H1 (cell line): ENCODE measurements around the gene PRKCD. TPM values are rescaled to one million over a fixed set of nuclear protein-coding genes. Genes with fewer than 3 reads are reported as not detected.

Experiments
- CTCF ChIA-PET: fragments of 300-600 bp; sonication (Branson Sonifier 250); formaldehyde crosslinking; loops from one replicate; lab custom pipeline; 2021; ENCODE audit not compliant: partially characterized antibody; lab: Charles Lee
- POLR2A ChIA-PET: fragments of 300-600 bp; sonication (Branson Sonifier 250); formaldehyde crosslinking; loops from one replicate; lab custom pipeline; 2021; ENCODE audit warnings: inconsistent platforms; ENCODE audit not compliant: partially characterized antibody; lab: Charles Lee
- DNase-seq, 2 experiments: peaks; one replicate each; pipeline versions ENCODE4 v3.0.0 to v3.0.0-alpha.2; 2010 to 2022; ENCODE audit warnings: low spot score in 2 of 2, low read depth in 1 of 2, mixed read lengths in 1 of 2
- FAIRE-seq: peaks from 2 replicates; lab custom pipeline; 2011; peaks lifted over from hg19 to GRCh38; lab: Jason Lieb, UNC
- H2AFZ ChIP-seq: 2 replicates; pipeline ENCODE4 v1.8.1; 2012; ENCODE audit warnings: low read length, inconsistent platforms
- H2AK5ac ChIP-seq: 2 replicates; pipeline ENCODE4 v1.6.1; 2013; ENCODE audit warnings: low read depth, low read length
- H2BK120ac ChIP-seq: replicated peaks from 2 replicates; pipeline ENCODE3; 2013; ENCODE audit warnings: low read depth, low read length, inconsistent platforms
- H2BK12ac ChIP-seq: 2 replicates; pipeline ENCODE4 v1.6.1; 2013; ENCODE audit warnings: low read depth, low read length
- H2BK15ac ChIP-seq: 2 replicates; pipeline ENCODE4 v1.6.1; 2013; ENCODE audit warnings: low read length
- H2BK20ac ChIP-seq: 2 replicates; pipeline ENCODE4 v1.6.1; 2013; ENCODE audit warnings: low read length
- H2BK5ac ChIP-seq: 2 replicates; pipeline ENCODE4 v1.6.1; 2013; ENCODE audit warnings: low read depth, low read length
- H3K14ac ChIP-seq: 2 replicates; pipeline ENCODE4 v1.6.1; 2013; ENCODE audit warnings: inconsistent platforms; ENCODE audit not compliant: insufficient read length
- H3K18ac ChIP-seq: 2 replicates; pipeline ENCODE4 v1.6.1; 2013; ENCODE audit warnings: low read length; ENCODE audit errors: extremely low read depth
- H3K23ac ChIP-seq: 2 replicates; pipeline ENCODE4 v1.6.1; 2013; ENCODE audit warnings: inconsistent platforms; ENCODE audit not compliant: insufficient read length
- H3K23me2 ChIP-seq: 2 replicates; pipeline ENCODE4 v1.6.1; 2013; ENCODE audit warnings: low read depth, low read length
- H3K27ac ChIP-seq: 2 replicates; pipeline ENCODE4 v1.6.1; 2011; ENCODE audit warnings: low read depth, low read length, inconsistent platforms
- H3K27me3 ChIP-seq, 4 experiments: replicated peaks in 1 of 4; 1 replicate in 1 of 4; 2 replicates in 3 of 4; pipeline versions ENCODE4 v1.6.1 to v1.8.1; 2011 to 2013; ENCODE audit warnings: low read length in 3 of 4, mild to moderate bottlenecking in 3 of 4, inconsistent platforms in 2 of 4, mixed read lengths in 2 of 4, moderate library complexity in 1 of 4; ENCODE audit not compliant: control insufficient read depth in 3 of 4, insufficient read depth in 3 of 4; ENCODE audit errors: extremely low read depth in 1 of 4
- H3K36me3 ChIP-seq, 4 experiments: 2 replicates each; pipeline versions ENCODE4 v1.6.1 to v1.8.1; 2011 to 2013; ENCODE audit warnings: mild to moderate bottlenecking in 4 of 4, low read length in 3 of 4, moderate library complexity in 2 of 4, control low read depth in 1 of 4, inconsistent platforms in 1 of 4; ENCODE audit not compliant: insufficient read depth in 4 of 4, control insufficient read depth in 2 of 4
- H3K4ac ChIP-seq: replicated peaks from 2 replicates; pipeline ENCODE3; 2013; ENCODE audit warnings: low read length, low read depth, mixed read lengths, inconsistent platforms; ENCODE audit not compliant: insufficient read length
- H3K4me1 ChIP-seq, 4 experiments: replicated peaks in 1 of 4; 1 replicate in 1 of 4; 2 replicates in 3 of 4; pipeline versions ENCODE4 v1.6.1 to v1.8.1; 2011 to 2013; ENCODE audit warnings: low read length in 3 of 4, inconsistent platforms in 2 of 4, mixed read lengths in 1 of 4; ENCODE audit not compliant: insufficient read depth in 4 of 4, control insufficient read depth in 3 of 4
- H3K4me2 ChIP-seq, 2 experiments: 2 replicates each; pipeline versions ENCODE4 v1.6.1 to v1.8.1; 2011 to 2013; ENCODE audit warnings: low read depth in 2 of 2, low read length in 2 of 2, control low read depth in 1 of 2, inconsistent platforms in 1 of 2, mild to moderate bottlenecking in 1 of 2; ENCODE audit not compliant: insufficient read depth in 1 of 2
- H3K4me3 ChIP-seq, 4 experiments: fragments of 200-600, 300-600 bp in 1 of 4; sonication (generic), shearing (Covaris generic), sonication (Bioruptor Twin) in 1 of 4; 2 replicates each; pipeline versions ENCODE4 v1.5.1 to v1.8.1; 2011 to 2016; ENCODE audit warnings: low read length in 4 of 4, low read depth in 3 of 4, control low read depth in 2 of 4, inconsistent platforms in 2 of 4, mild to moderate bottlenecking in 2 of 4, mixed read lengths in 1 of 4, moderate library complexity in 1 of 4; ENCODE audit not compliant: insufficient read depth in 2 of 4; ENCODE audit errors: extremely low read depth in 1 of 4
- H3K56ac ChIP-seq: replicated peaks from 2 replicates; pipeline ENCODE3; 2013; ENCODE audit warnings: low read depth, mild to moderate bottlenecking, mixed read lengths, low read length, inconsistent platforms; ENCODE audit not compliant: insufficient read length
- H3K79me1 ChIP-seq: 2 replicates; pipeline ENCODE4 v1.6.1; 2013; ENCODE audit warnings: low read depth, low read length, control low read depth
- H3K79me2 ChIP-seq, 2 experiments: 2 replicates each; pipeline versions ENCODE4 v1.6.1 to v1.8.1; 2012 to 2013; ENCODE audit warnings: low read length in 2 of 2, mild to moderate bottlenecking in 2 of 2, inconsistent platforms in 1 of 2; ENCODE audit not compliant: insufficient read depth in 2 of 2, control insufficient read depth in 1 of 2
- H3K9ac ChIP-seq, 4 experiments: replicated peaks in 1 of 4; 1 replicate in 1 of 4; 2 replicates in 3 of 4; pipeline versions ENCODE4 v1.6.1 to v1.8.1; 2011 to 2013; ENCODE audit warnings: low read depth in 3 of 4, low read length in 3 of 4, control low read depth in 2 of 4, mild to moderate bottlenecking in 2 of 4, moderate library complexity in 2 of 4, inconsistent platforms in 1 of 4; ENCODE audit errors: extremely low read depth in 1 of 4
- H3K9me3 ChIP-seq, 2 experiments: 2 replicates each; pipeline versions ENCODE4 v1.6.1 to v1.8.1; 2012 to 2013; ENCODE audit warnings: mild to moderate bottlenecking in 2 of 2, moderate library complexity in 2 of 2, control low read depth in 1 of 2, inconsistent platforms in 1 of 2, low read depth in 1 of 2, low read length in 1 of 2, mixed read lengths in 1 of 2; ENCODE audit not compliant: insufficient read depth in 2 of 2
- H4K20me1 ChIP-seq, 2 experiments: replicated peaks in 1 of 2; 2 replicates each; pipeline versions ENCODE3 to v1.8.1; 2011 to 2013; ENCODE audit warnings: inconsistent platforms in 2 of 2, low read length in 2 of 2, mild to moderate bottlenecking in 1 of 2; ENCODE audit not compliant: insufficient read depth in 2 of 2, control insufficient read depth in 1 of 2
- H4K5ac ChIP-seq: 2 replicates; pipeline ENCODE4 v1.6.1; 2013; ENCODE audit warnings: low read length, low read depth, mixed read lengths, inconsistent platforms; ENCODE audit not compliant: insufficient read length
- H4K8ac ChIP-seq: 2 replicates; pipeline ENCODE4 v1.8.0; 2013; ENCODE audit warnings: mild to moderate bottlenecking, moderate library complexity, low read length, inconsistent platforms; ENCODE audit not compliant: insufficient read depth; ENCODE audit errors: extremely low read depth
- H4K91ac ChIP-seq: replicated peaks from 2 replicates; pipeline ENCODE3; 2013; ENCODE audit warnings: low read length, mixed read lengths, inconsistent platforms; ENCODE audit not compliant: insufficient read length
- CBX8 ChIP-seq: fragments of 300-800, 300-1000 bp; sonication (generic); IDR thresholded peaks from 2 replicates; pipeline ENCODE4 v1.7.1; 2016; ENCODE audit warnings: low read depth, low read length, borderline replicate concordance
- CHD1 ChIP-seq: IDR thresholded peaks from 2 replicates; pipeline ENCODE4 v1.6.1; 2012; ENCODE audit warnings: low read depth, low read length, improper control_type of control experiment
- EZH2 ChIP-seq: fragments of 200-600 bp; sonication (generic); IDR thresholded peaks from 2 replicates; pipeline ENCODE4 v1.7.1; 2012; ENCODE audit warnings: low read depth, mild to moderate bottlenecking, moderate library complexity, low read length, inconsistent platforms; ENCODE audit not compliant: severe bottlenecking
- JUND ChIP-seq: IDR thresholded peaks from 2 replicates; pipeline ENCODE4 v1.6.1; 2011; ENCODE audit warnings: mild to moderate bottlenecking, improper control_type of control experiment, low read length
- POLR2AphosphoS5 ChIP-seq: IDR thresholded peaks from 2 replicates; pipeline ENCODE4 v1.6.1; 2011; ENCODE audit warnings: low read depth, low read length
- RNF2 ChIP-seq: fragments of 200-900, 300-1000 bp; sonication (generic); IDR thresholded peaks from 2 replicates; pipeline ENCODE4 v1.7.1; 2016; ENCODE audit warnings: borderline replicate concordance, low read depth, mild to moderate bottlenecking, antibody characterized with exemption, low read length; ENCODE audit not compliant: poor library complexity, severe bottlenecking; ENCODE audit errors: missing control alignments
- SIN3A ChIP-seq, 2 experiments: IDR thresholded peaks in 1 of 2; conservative IDR thresholded peaks in 1 of 2; 2 replicates each; pipeline ENCODE4 v1.6.1; 2011 to 2012; ENCODE audit warnings: low read length in 2 of 2, improper control_type of control experiment in 1 of 2, low read depth in 1 of 2, mild to moderate bottlenecking in 1 of 2
- SP1 ChIP-seq: IDR thresholded peaks from 2 replicates; pipeline ENCODE4 v1.6.1; 2011; ENCODE audit warnings: low read depth, low read length
- TAF7 ChIP-seq: optimal IDR thresholded peaks from 2 replicates; pipeline ENCODE3; 2011; ENCODE audit warnings: low read depth, mild to moderate bottlenecking, inconsistent platforms, low read length, moderate library complexity, borderline replicate concordance
- WGBS, 2 experiments: shearing (Covaris generic) in 1 of 2; methylation state at CpG; one replicate each; pipeline versions ENCODE4 v1.1.6 to v1.1.7; 2013 to 2015; ENCODE audit warnings: low lambda C conversion rate in 2 of 2, mixed read lengths in 2 of 2, inconsistent platforms in 1 of 2, low coverage in 1 of 2, missing lambda C conversion rate in 1 of 2; ENCODE audit not compliant: insufficient replicate concordance in 2 of 2, insufficient coverage in 1 of 2, insufficient read length in 1 of 2; ENCODE audit errors: extremely low coverage in 1 of 2, missing lambda C conversion rate in 1 of 2; 5-methylcytosine and 5-hydroxymethylcytosine counted together
- polyA plus RNA-seq, 7 experiments: library from polyadenylated mRNA; depleted of rRNA in 3 of 7; stranded (reverse) in 5 of 7; unstranded in 2 of 7; fragments of >200 nt in 5 of 7; fragments of 200-250 nt in 2 of 7; gene quantifications; 1 replicate in 5 of 7; 2 replicates in 1 of 7; 4 replicates in 1 of 7; pipeline versions ENCODE4 v1.2.1 to v1.2.3, GENCODE V29; 2011 to 2013; ENCODE audit warnings: missing spikeins in 2 of 7, mixed read lengths in 2 of 7
- total RNA-seq: library from RNA; stranded (reverse); fragmentation: NEBNext Ultra II Directional; extraction: Animal tissue kit (Norgen Biotek cat#: 25700); gene quantifications from 2 replicates; pipeline ENCODE4 v1.2.1, GENCODE V29; 2021

PRKCD gene
- total and polyA plus RNA-seq, 2 of the 8 experiments (the other 6 are each of a cell fraction or from before 2014, with no cell fraction given), result 22.6 to 23.9 TPM

- Histone ChIP-seq H4K8ac (no peak overlapping the region), H3K27me3 (no peaks in the 10 kb centered on the region), H3K79me2 (no peaks in the 10 kb centered on the region), H3K4me1 (no peaks in the 10 kb centered on the region), H2BK12ac (no peak overlapping the region), H3K36me3 (peaks cover under 1 to 14% (median 9%) of the 10 kb centered on the region in 4 experiments; a peak in 7 of 8 replicates), H3K23me2 (no peaks in the 10 kb centered on the region; the same call in 1 of the 2 replicates), H2AFZ (no peak overlapping the region), H3K4me3 (no peak overlapping the region), H3K4ac (no peak overlapping the region), H2BK20ac (no peak overlapping the region), H3K4me2 (no peak overlapping the region), H3K9me3 (no peaks in the 10 kb centered on the region), H3K79me1 (no peaks in the 10 kb centered on the region), H4K5ac (no peak overlapping the region), H3K56ac (no peak overlapping the region), H3K9ac (no peak overlapping the region), H3K27ac (no peak overlapping the region), H3K14ac (no peak overlapping the region), H2AK5ac (no peak overlapping the region), H2BK120ac (no peak overlapping the region), H3K18ac (no peak overlapping the region), H3K23ac (no peak overlapping the region), H2BK5ac (no peak overlapping the region), H4K20me1 (peaks cover 2 to 3% of the 10 kb centered on the region in 2 experiments), H4K91ac (no peak overlapping the region), H2BK15ac (no peak overlapping the region)
- FAIRE-seq (no peak), DNase-seq (no peak)
- ChIA-PET POLR2A (interaction anchor here (1.0 to 1.9 kb wide), 5 partner anchors 9 to 21 kb away, joined by 3 to 5 read pairs (median 3); partner anchors contain the start of gene RFT1), CTCF (interaction anchor here (0.6 to 7.3 kb wide), 38 partner anchors 9 to 355 kb away, joined by 3 to 122 read pairs (median 5); partner anchors contain the start of genes PRKCD and RFT1)
- no peak for TF ChIP-seq TAF7
- no peak for TF ChIP-seq CHD1
- TF ChIP-seq EZH2, result no peak
- TF ChIP-seq CBX8, result no peak
- TF ChIP-seq RNF2, result no peak
- TF ChIP-seq SIN3A (conservative IDR thresholded peaks at IDR 0.05 in 1 of 2, IDR thresholded peaks at IDR 0.05 in 1 of 2; ENCODE audit: low read depth in 1 of 2, low read length in 2 of 2), result no peak
- no peak for TF ChIP-seq JUND
- no peak for TF ChIP-seq POLR2AphosphoS5
- TF ChIP-seq SP1, result no peak
- 92% methylated on average over 1 of the region's 1 CpG; no CpG with 5 or more reads in 1 of the 2 experiments for WGBS, 2 experiments
Observed at GRCh38 chr3:53113293-53114010, 47.6 kb upstream of the PRKCD start.
